ENCODE data around the gene PNCK. TPM values are rescaled to one million over a fixed set of nuclear protein-coding genes. Genes with fewer than 3 reads are reported as not detected.
A peak's percentile ranks its signal among the peaks of the same experiment; 100 is the strongest.
"Not testable (repeated sequence)": the region's sequence is repeated elsewhere in the genome, so short reads cannot be mapped to it uniquely, and the experiment has no call there.

Gene PNCK
- polyA plus RNA-seq (2013, experiment 1 of 2; ENCODE audit: insufficient read length), result not detected
- polyA plus RNA-seq (2013, experiment 2 of 2; ENCODE audit: insufficient read length), result 0.09 TPM

GRCh38 chrX:153673428-153674218 is at the start of gene PNCK:
PNCK (minus strand) TSS chrX:153673813; CDS start chrX:153673076, 737 bp downstream.
- DNase-seq, result no peak

- DNase-seq, result no peak
These were observed 49.2 kb upstream of the PNCK start for GRCh38 chrX:153722704-153723350.

GRCh38 chrX:153719701-153720100 is 46.1 kb upstream of the PNCK start:
- no peak for DNase-seq

GRCh38 chrX:153719238-153719637 is 45.6 kb upstream of the PNCK start:
- DNase-seq, result no peak

GRCh38 chrX:153717445-153717844 is 43.8 kb upstream of the PNCK start:
- no peak for DNase-seq

GRCh38 chrX:153714256-153714655 is 40.6 kb upstream of the PNCK start:
- DNase-seq, result no peak

GRCh38 chrX:153709726-153710674 is 36.4 kb upstream of the PNCK start:
- no peak for DNase-seq

GRCh38 chrX:153708415-153708814 is 34.8 kb upstream of the PNCK start:
- peak; percentile 65 for DNase-seq

GRCh38 chrX:153707406-153707805 is 33.8 kb upstream of the PNCK start:
- DNase-seq, result no peak

GRCh38 chrX:153706799-153707198 is 33.2 kb upstream of the PNCK start:
- DNase-seq, result no peak

GRCh38 chrX:153705403-153706060 is 31.9 kb upstream of the PNCK start:
- not testable (repeated sequence) for DNase-seq

GRCh38 chrX:153704631-153705402 is 31.2 kb upstream of the PNCK start:
- DNase-seq, result not testable (repeated sequence)

GRCh38 chrX:153704021-153704526 is 30.5 kb upstream of the PNCK start:
- DNase-seq, result no peak

GRCh38 chrX:153703036-153703370 is 29.4 kb upstream of the PNCK start:
- DNase-seq, result no peak

- no peak for DNase-seq
These were observed 28.9 kb upstream of the PNCK start for GRCh38 chrX:153702336-153703035.

- DNase-seq, result no peak
These were observed 28.1 kb upstream of the PNCK start for GRCh38 chrX:153701706-153702105.

GRCh38 chrX:153700967-153701366 is 27.4 kb upstream of the PNCK start:
- DNase-seq, result no peak

- no peak for DNase-seq
These were observed 26.8 kb upstream of the PNCK start for GRCh38 chrX:153700376-153700945.

GRCh38 chrX:153699784-153700371 is 26.3 kb upstream of the PNCK start:
- DNase-seq, result not testable (repeated sequence)
